B cell (primary cell): ENCODE measurements around the gene RPL10A. TPM values are rescaled to one million over a fixed set of nuclear protein-coding genes. Genes with fewer than 3 reads are reported as not detected.
A peak's percentile ranks its signal among the peaks of the same experiment; 100 is the strongest.

ENCODE experiments used
- ATAC-seq: fragments of 200-7000 bp; cut with Tn5 transposase; one replicate; pipeline ENCODE4 v1.10.0; 2021; ENCODE audit warnings: low read depth, mild to moderate bottlenecking, moderate number of reproducible peaks, moderate library complexity
- CTCF ChIA-PET: fragments of 350-600 bp; sonication (Branson Sonifier 250); formaldehyde crosslinking; loops from one replicate; lab custom pipeline; 2021; ENCODE audit warnings: antibody characterized with exemption, inconsistent platforms; lab: Charles Lee
- POLR2A ChIA-PET: fragments of 350-600 bp; sonication (Branson Sonifier 250); formaldehyde crosslinking; loops from one replicate; lab custom pipeline; 2021; ENCODE audit warnings: antibody characterized with exemption; lab: Charles Lee
- DNase-seq: peaks from one replicate; pipeline ENCODE4 v3.0.0; 2013
- H2AFZ ChIP-seq: 2 replicates; pipeline ENCODE4 v1.6.1; 2012; ENCODE audit warnings: mild to moderate bottlenecking, low read depth, low read length; ENCODE audit not compliant: insufficient read depth, poor library complexity, severe bottlenecking
- H3K27ac ChIP-seq, 2 donors: 1 replicate in 1 of 2; 2 replicates in 1 of 2; pipeline ENCODE4 v1.5.1; 2012 to 2013; ENCODE audit warnings: low read length in 2 of 2, mild to moderate bottlenecking in 2 of 2, moderate library complexity in 1 of 2
- H3K27me3 ChIP-seq, 4 experiments: fragments of 200-600 bp in 1 of 4; sonication (generic) in 1 of 4; replicated peaks in 1 of 4; 1 replicate in 2 of 4; 2 replicates in 2 of 4; pipeline versions ENCODE4 v1.6.1 to v1.7.0; 2013 to 2016; ENCODE audit warnings: low read length in 3 of 4, mild to moderate bottlenecking in 2 of 4, mixed read lengths in 1 of 4, moderate library complexity in 1 of 4; ENCODE audit not compliant: insufficient read depth in 4 of 4, control insufficient read depth in 3 of 4; ENCODE audit errors: control extremely low read depth in 1 of 4
- H3K36me3 ChIP-seq, 2 experiments: replicated peaks in 1 of 2; 1 replicate in 1 of 2; 2 replicates in 1 of 2; pipeline versions ENCODE4 v1.6.1 to v1.7.1; 2013; ENCODE audit warnings: low read length in 1 of 2; ENCODE audit not compliant: insufficient read depth in 2 of 2, control insufficient read depth in 1 of 2; ENCODE audit errors: control extremely low read depth in 1 of 2, extremely low read depth in 1 of 2
- H3K4me1 ChIP-seq, 2 donors: fragments of 200-600 bp in 1 of 2; sonication (generic) in 1 of 2; 1 replicate in 1 of 2; 2 replicates in 1 of 2; pipeline versions ENCODE4 v1.5.1 to v1.6.1; 2013 to 2017; ENCODE audit warnings: low read length in 2 of 2; ENCODE audit not compliant: control insufficient read depth in 2 of 2, insufficient read depth in 2 of 2
- H3K4me2 ChIP-seq: replicated peaks from 2 replicates; pipeline ENCODE3; 2012; ENCODE audit warnings: mild to moderate bottlenecking, low read depth, low read length; ENCODE audit not compliant: poor library complexity, severe bottlenecking
- H3K4me3 ChIP-seq, 5 experiments: fragments of 200-600 bp in 1 of 5; sonication (generic) in 1 of 5; 1 replicate in 3 of 5; 2 replicates in 2 of 5; pipeline versions ENCODE4 v1.5.1 to v1.7.0; 2011 to 2016; ENCODE audit warnings: low read length in 4 of 5, mild to moderate bottlenecking in 4 of 5, low read depth in 2 of 5, control low read depth in 1 of 5, moderate library complexity in 1 of 5; ENCODE audit not compliant: insufficient read depth in 1 of 5; ENCODE audit errors: control extremely low read depth in 1 of 5, extremely low read depth in 1 of 5
- H3K79me2 ChIP-seq: fragments of 200-600 bp; sonication (generic); one replicate; pipeline ENCODE4 v1.6.0; 2016; ENCODE audit warnings: low read length; ENCODE audit not compliant: control insufficient read depth, insufficient read depth
- H3K9ac ChIP-seq: fragments of 200-600 bp; sonication (generic); 2 replicates; pipeline ENCODE4 v1.6.1; 2017; ENCODE audit warnings: mild to moderate bottlenecking, low read length, moderate library complexity
- H3K9me3 ChIP-seq, 3 donors: one replicate each; pipeline versions ENCODE4 v1.6.1 to v1.7.1; 2013; ENCODE audit warnings: low read length in 2 of 3; ENCODE audit not compliant: control insufficient read depth in 2 of 3, insufficient read depth in 1 of 3; ENCODE audit errors: control extremely low read depth in 1 of 3
- H4K20me1 ChIP-seq: 2 replicates; pipeline ENCODE4 v1.6.0; 2012; ENCODE audit warnings: mild to moderate bottlenecking, low read length; ENCODE audit not compliant: insufficient read depth, control insufficient read depth, poor library complexity, severe bottlenecking
- H3K27ac Mint-ChIP-seq: one replicate; pipeline ENCODE4 v1.8.0; 2021; ENCODE audit warnings: mixed read lengths
- H3K27me3 Mint-ChIP-seq: one replicate; pipeline ENCODE4 v1.8.0; 2021; ENCODE audit warnings: mixed read lengths
- H3K4me1 Mint-ChIP-seq: one replicate; pipeline ENCODE4 v1.8.0; 2021; ENCODE audit warnings: mixed read lengths
- H3K4me3 Mint-ChIP-seq: one replicate; pipeline ENCODE4 v1.8.0; 2021; ENCODE audit warnings: mixed read lengths
- H3K9me3 Mint-ChIP-seq: one replicate; pipeline ENCODE4 v1.8.0; 2022; ENCODE audit warnings: mixed read lengths; ENCODE audit not compliant: insufficient read depth
- EZH2 ChIP-seq: IDR thresholded peaks from 2 replicates; pipeline ENCODE4 v1.6.1; 2012; ENCODE audit warnings: borderline replicate concordance, low read depth, mild to moderate bottlenecking, moderate library complexity, low read length; ENCODE audit not compliant: insufficient read depth, poor library complexity, severe bottlenecking
- WGBS: methylation state at CpG from one replicate; pipeline ENCODE4 v1.1.5; 2013; ENCODE audit warnings: missing lambda C conversion rate; ENCODE audit not compliant: insufficient coverage; 5-methylcytosine and 5-hydroxymethylcytosine counted together
- intact Hi-C: fragments of 100-400 bp; cut with micrococcal nuclease; formaldehyde crosslinking; loops from one replicate; pipeline ENCODE4 v1.10.0; 2022
- polyA plus RNA-seq: library from polyadenylated mRNA; depleted of rRNA; stranded (reverse); fragments of >200 nt; gene quantifications from 2 replicates; pipeline ENCODE4 v1.2.3, GENCODE V29; 2012
- total RNA-seq, 2 donors: library from RNA; stranded (reverse); fragments of 120-200 nt in 1 of 2; gene quantifications; 1 replicate in 1 of 2; 2 replicates in 1 of 2; pipeline versions ENCODE4 v1.2.3 to v1.2.4, GENCODE V29; 2013 to 2022
- TF ChIP-seq, protein P1 (sequence below): fragments of 200-600 bp; IDR thresholded peaks from one replicate; pipeline ENCODE4 v1.8.0; 2022; ENCODE audit warnings: antibody characterized with exemption, mild to moderate bottlenecking

Gene RPL10A
- total and polyA plus RNA-seq, 2 donors (not counting 1 experiment from before 2014, with no cell fraction given) = 1,687 to 3,150 TPM

- POLR2A ChIA-PET = no interaction called here
These were observed 42.8 kb downstream of the RPL10A start for GRCh38 chr6:35510916-35511561.

GRCh38 chr6:35511562-35511941 lies 43.4 kb downstream of the RPL10A start:
- ATAC-seq = no peak
- Mint-ChIP-seq H3K9me3 (no peaks in the 10 kb centered on the region), H3K4me1 (peaks cover 7% of the 10 kb centered on the region), H3K27me3 (peaks cover 29% of the 10 kb centered on the region), H3K27ac (no peak overlapping the region), H3K4me3 (no peak overlapping the region)
- no peak for DNase-seq
- WGBS = 22% methylated on average over 31 of the region's 32 CpGs
- no peak for TF ChIP-seq EZH2
- TF ChIP-seq, protein P1, sequence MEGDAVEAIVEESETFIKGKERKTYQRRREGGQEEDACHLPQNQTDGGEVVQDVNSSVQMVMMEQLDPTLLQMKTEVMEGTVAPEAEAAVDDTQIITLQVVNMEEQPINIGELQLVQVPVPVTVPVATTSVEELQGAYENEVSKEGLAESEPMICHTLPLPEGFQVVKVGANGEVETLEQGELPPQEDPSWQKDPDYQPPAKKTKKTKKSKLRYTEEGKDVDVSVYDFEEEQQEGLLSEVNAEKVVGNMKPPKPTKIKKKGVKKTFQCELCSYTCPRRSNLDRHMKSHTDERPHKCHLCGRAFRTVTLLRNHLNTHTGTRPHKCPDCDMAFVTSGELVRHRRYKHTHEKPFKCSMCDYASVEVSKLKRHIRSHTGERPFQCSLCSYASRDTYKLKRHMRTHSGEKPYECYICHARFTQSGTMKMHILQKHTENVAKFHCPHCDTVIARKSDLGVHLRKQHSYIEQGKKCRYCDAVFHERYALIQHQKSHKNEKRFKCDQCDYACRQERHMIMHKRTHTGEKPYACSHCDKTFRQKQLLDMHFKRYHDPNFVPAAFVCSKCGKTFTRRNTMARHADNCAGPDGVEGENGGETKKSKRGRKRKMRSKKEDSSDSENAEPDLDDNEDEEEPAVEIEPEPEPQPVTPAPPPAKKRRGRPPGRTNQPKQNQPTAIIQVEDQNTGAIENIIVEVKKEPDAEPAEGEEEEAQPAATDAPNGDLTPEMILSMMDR = no peak
- Histone ChIP-seq H3K27me3 (peaks cover 0 to 34% (median 18%) of the 10 kb centered on the region in 4 experiments), H3K9ac (no peak overlapping the region), H3K79me2 (no peaks in the 10 kb centered on the region), H3K4me3 (no peak overlapping the region), H3K36me3 (no peaks in the 10 kb centered on the region), H2AFZ (no peak overlapping the region), H3K9me3 (peaks cover 0 to 5% (median 0%) of the 10 kb centered on the region in 3 donors), H3K4me2 (peak overlapping the region; percentile 50), H4K20me1 (no peaks in the 10 kb centered on the region), H3K27ac (no peak overlapping the region), H3K4me1 (peaks cover 8 to 14% of the 10 kb centered on the region in 2 donors)
- CTCF ChIA-PET = no interaction called here
- POLR2A ChIA-PET = no interaction called here
- intact Hi-C loops = no loop called here

More at GRCh38 chr6:35510916-35511561, 42.8 kb downstream of the RPL10A start:
- H3K4me2 ChIP-seq = peak overlapping the region; percentile 50
- no peak for DNase-seq
- no peak overlapping the region for H3K4me3 ChIP-seq
- no peak for TF ChIP-seq EZH2
- TF ChIP-seq, protein P1 = no peak
- WGBS = 61% methylated on average over 4 of the region's 7 CpGs
- no peaks in the 10 kb centered on the region for H3K79me2 ChIP-seq
- Mint-ChIP-seq H3K4me1 (peaks cover 7% of the 10 kb centered on the region), H3K9me3 (no peaks in the 10 kb centered on the region), H3K27ac (no peak overlapping the region), H3K27me3 (peaks cover 29% of the 10 kb centered on the region), H3K4me3 (no peak overlapping the region)
- intact Hi-C loops = no loop called here
- H3K27ac ChIP-seq = no peak overlapping the region
- peaks cover 8 to 14% of the 10 kb centered on the region in 2 donors for H3K4me1 ChIP-seq
- no peak for ATAC-seq
- CTCF ChIA-PET = no interaction called here
- no peaks in the 10 kb centered on the region for H3K36me3 ChIP-seq
- no peak overlapping the region for H2AFZ ChIP-seq
- no peaks in the 10 kb centered on the region for H4K20me1 ChIP-seq
- no peak overlapping the region for H3K9ac ChIP-seq
- peaks cover 0 to 5% (median 0%) of the 10 kb centered on the region in 3 donors for H3K9me3 ChIP-seq
- peaks cover 0 to 34% (median 18%) of the 10 kb centered on the region in 4 experiments for H3K27me3 ChIP-seq
